ENCODE measurements around the gene COG1.

- TF ChIP-seq, protein P1, sequence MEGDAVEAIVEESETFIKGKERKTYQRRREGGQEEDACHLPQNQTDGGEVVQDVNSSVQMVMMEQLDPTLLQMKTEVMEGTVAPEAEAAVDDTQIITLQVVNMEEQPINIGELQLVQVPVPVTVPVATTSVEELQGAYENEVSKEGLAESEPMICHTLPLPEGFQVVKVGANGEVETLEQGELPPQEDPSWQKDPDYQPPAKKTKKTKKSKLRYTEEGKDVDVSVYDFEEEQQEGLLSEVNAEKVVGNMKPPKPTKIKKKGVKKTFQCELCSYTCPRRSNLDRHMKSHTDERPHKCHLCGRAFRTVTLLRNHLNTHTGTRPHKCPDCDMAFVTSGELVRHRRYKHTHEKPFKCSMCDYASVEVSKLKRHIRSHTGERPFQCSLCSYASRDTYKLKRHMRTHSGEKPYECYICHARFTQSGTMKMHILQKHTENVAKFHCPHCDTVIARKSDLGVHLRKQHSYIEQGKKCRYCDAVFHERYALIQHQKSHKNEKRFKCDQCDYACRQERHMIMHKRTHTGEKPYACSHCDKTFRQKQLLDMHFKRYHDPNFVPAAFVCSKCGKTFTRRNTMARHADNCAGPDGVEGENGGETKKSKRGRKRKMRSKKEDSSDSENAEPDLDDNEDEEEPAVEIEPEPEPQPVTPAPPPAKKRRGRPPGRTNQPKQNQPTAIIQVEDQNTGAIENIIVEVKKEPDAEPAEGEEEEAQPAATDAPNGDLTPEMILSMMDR (IDR thresholded peaks at IDR 0.05): no peak
- no peak for TF ChIP-seq POLR2A (IDR thresholded peaks at IDR 0.05)
Measured at GRCh38 chr17:73182616-73183310, 10.1 kb upstream of the COG1 start.

All from transverse colon (tissue), 3 donors.